ENCODE results near the gene PTPRM.

- TF ChIP-seq POLR2AphosphoS5 (IDR thresholded peaks at IDR 0.05; ENCODE audit: low read depth, low read length), result no peak
- no peak for TF ChIP-seq CTCF (IDR thresholded peaks at IDR 0.05)
- no peak for TF ChIP-seq MXI1 (IDR thresholded peaks at IDR 0.05; ENCODE audit: low read depth, low read length)
- no peak for TF ChIP-seq GABPA (IDR thresholded peaks at IDR 0.05; ENCODE audit: low read depth)
- TF ChIP-seq MAX (IDR thresholded peaks at IDR 0.05; ENCODE audit: low read depth), result no peak
Observed at GRCh38 chr18:7671105-7671504, 104.0 kb downstream of the PTPRM start.
